DMS114 treated with DMSO at 0.1 percent for 48 hours (cell line): ENCODE results near the gene COL6A3.

Experiments
- DNase-seq: peaks from one replicate; lab custom pipeline; 2025; ENCODE audit not compliant: unreplicated experiment; lab: John Stamatoyannopoulos, UW

COL6A3 gene

GRCh38 chr2:237351046-237351445 is 62.9 kb downstream of the COL6A3 start:
- DNase-seq, result no peak

- no peak for DNase-seq
Observed at GRCh38 chr2:237350597-237350996, 63.4 kb downstream of the COL6A3 start.

GRCh38 chr2:237350070-237350469 is 63.9 kb downstream of the COL6A3 start:
- DNase-seq, result no peak

GRCh38 chr2:237348281-237348865 is 65.6 kb downstream of the COL6A3 start:
- DNase-seq, result no peak

GRCh38 chr2:237345891-237346640 is 67.9 kb downstream of the COL6A3 start:
- no peak for DNase-seq

- DNase-seq, result no peak
Observed at GRCh38 chr2:237345411-237345810, 68.6 kb downstream of the COL6A3 start.

GRCh38 chr2:237344942-237345341 is 69.0 kb downstream of the COL6A3 start:
- no peak for DNase-seq

GRCh38 chr2:237343993-237344392 is 70.0 kb downstream of the COL6A3 start:
- DNase-seq, result no peak

GRCh38 chr2:237341872-237342271 is 72.1 kb downstream of the COL6A3 start:
- no peak for DNase-seq

- no peak for DNase-seq
Observed at GRCh38 chr2:237337586-237337985, 76.4 kb downstream of the COL6A3 start.

- DNase-seq, result no peak
Observed at GRCh38 chr2:237336131-237336530, 77.8 kb downstream of the COL6A3 start.

GRCh38 chr2:237333748-237334147 is 80.2 kb downstream of the COL6A3 start:
- DNase-seq, result no peak

GRCh38 chr2:237330541-237330940 is 83.4 kb downstream of the COL6A3 start:
- DNase-seq, result no peak

GRCh38 chr2:237327175-237327950 is 86.6 kb downstream of the COL6A3 start:
- DNase-seq, result no peak

GRCh38 chr2:237326266-237327171 is 87.4 kb downstream of the COL6A3 start:
- DNase-seq, result no peak

GRCh38 chr2:237324837-237325236 is 89.1 kb downstream of the COL6A3 start:
- DNase-seq, result no peak

- DNase-seq, result no peak
Observed at GRCh38 chr2:237324405-237324831, 89.5 kb downstream of the COL6A3 start.

- DNase-seq, result no peak
Observed at GRCh38 chr2:237323656-237324055, 90.3 kb downstream of the COL6A3 start.

GRCh38 chr2:237322564-237322963 is 91.4 kb downstream of the COL6A3 start:
- DNase-seq, result no peak

- DNase-seq, result no peak
Observed at GRCh38 chr2:237321746-237322145, 92.2 kb downstream of the COL6A3 start.
